Measurements from ENCODE around the gene NLN. TPM values are rescaled to one million over a fixed set of nuclear protein-coding genes. Genes with fewer than 3 reads are reported as not detected.
"Not testable (repeated sequence)": the region's sequence is repeated elsewhere in the genome, so short reads cannot be mapped to it uniquely, and the experiment has no call there.

The NLN gene
- total and polyA plus RNA-seq, 2 of the 13 experiments (the other 11 are each of a cell fraction or from before 2014, with no cell fraction given) = 11.9 to 36.7 TPM

DNA sequence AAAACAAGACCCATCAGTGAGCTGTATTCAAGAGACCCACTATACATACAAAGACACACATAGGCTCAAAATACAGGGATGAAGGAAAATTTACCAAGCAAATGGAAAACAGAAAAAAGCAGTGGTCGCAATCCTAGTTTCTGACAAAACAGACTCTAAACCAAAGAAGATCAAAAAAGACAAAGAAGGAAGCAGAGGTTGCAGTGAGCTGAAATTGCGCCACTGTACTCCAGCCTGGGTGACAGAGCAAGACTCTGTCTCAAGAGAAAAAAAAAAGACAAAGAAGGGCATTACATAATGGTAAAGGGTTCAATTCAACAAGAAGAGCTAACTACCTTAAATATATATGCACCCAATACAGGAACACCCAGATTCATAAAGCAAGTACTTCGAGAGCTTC, 45.9 kb upstream of the NLN start:
- DNase-seq (ENCODE audit: low spot score); POLR2A ChIA-PET; H3K79me2 ChIP-seq (ENCODE audit: insufficient read depth, low read length); CTCF ChIA-PET (ENCODE audit: low intra/inter-chr PET ratio, low total read pairs); H3K4me3 ChIP-seq (replicated peaks in 1 of 3; ENCODE audit: insufficient read depth in 1 of 3, low read depth in 2 of 3, low read length in 3 of 3); H3K4me2 ChIP-seq (ENCODE audit: low read depth, low read length); H4K20me1 ChIP-seq (ENCODE audit: insufficient read depth, low read length); H3K9ac ChIP-seq (ENCODE audit: insufficient read depth, low read depth, low read length); ATAC-seq; H3K27me3 ChIP-seq (ENCODE audit: control insufficient read depth in 1 of 2, insufficient read depth in 2 of 2, low read length in 2 of 2); in situ Hi-C loops (cut with HindIII; ENCODE audit: extremely low pct_ligation_motif_present, low pct_unique_long_range_greater_than_20kb); H3K27ac ChIP-seq (ENCODE audit: extremely low read length, insufficient read depth, low read length); H3K4me1 ChIP-seq (ENCODE audit: insufficient read depth, low read length); H2AFZ ChIP-seq (ENCODE audit: low read length); FAIRE-seq; H3K9me3 ChIP-seq (ENCODE audit: low read length); BruUV-seq (replicated peaks); intact Hi-C loops (cut with micrococcal nuclease; ENCODE audit: unreplicated experiment): not testable (repeated sequence)
- peaks cover 0 to 34% of the 10 kb centered on the region in 2 experiments; a peak in 3 of 5 replicates for H3K36me3 ChIP-seq (replicated peaks in 1 of 2; ENCODE audit: control insufficient read depth in 1 of 2, insufficient read depth in 2 of 2, low read length in 2 of 2)
- WGBS (ENCODE audit: low lambda C conversion rate) = 93% methylated on average over 3 of the region's 3 CpGs

DNA sequence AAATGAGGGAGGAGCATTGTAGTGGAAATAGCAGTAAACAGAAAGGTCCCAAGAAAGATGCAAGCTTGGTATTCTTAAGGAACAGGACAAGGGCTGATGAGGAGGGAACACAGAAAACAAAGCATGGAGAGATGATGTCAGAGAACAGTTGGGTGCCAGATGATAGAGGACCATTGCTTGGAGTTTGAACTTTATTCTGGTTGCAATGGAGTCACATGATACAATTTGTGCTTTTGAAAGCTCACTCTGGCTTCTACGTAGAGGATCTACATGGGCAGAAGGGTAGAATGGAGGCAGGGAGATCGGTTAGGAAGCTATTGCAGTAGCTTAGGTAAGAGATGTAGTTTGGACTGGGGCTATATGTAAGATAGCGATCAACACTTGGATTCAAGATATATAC, 39.9 kb upstream of the NLN start:
- Histone ChIP-seq H3K79me2 (ENCODE audit: insufficient read depth, low read length) (no peaks in the 10 kb centered on the region), H3K9ac (ENCODE audit: insufficient read depth, low read depth, low read length) (no peak overlapping the region), H2AFZ (ENCODE audit: low read length) (no peak overlapping the region), H3K27ac (ENCODE audit: extremely low read length, insufficient read depth, low read length) (no peak overlapping the region), H3K4me2 (ENCODE audit: low read depth, low read length) (no peak overlapping the region), H3K4me3 (replicated peaks in 1 of 3; ENCODE audit: insufficient read depth in 1 of 3, low read depth in 2 of 3, low read length in 3 of 3) (no peak overlapping the region), H3K27me3 (ENCODE audit: control insufficient read depth in 1 of 2, insufficient read depth in 2 of 2, low read length in 2 of 2) (no peaks in the 10 kb centered on the region), H4K20me1 (ENCODE audit: insufficient read depth, low read length) (no peaks in the 10 kb centered on the region), H3K9me3 (ENCODE audit: low read length) (no peaks in the 10 kb centered on the region), H3K4me1 (ENCODE audit: insufficient read depth, low read length) (no peaks in the 10 kb centered on the region), H3K36me3 (replicated peaks in 1 of 2; ENCODE audit: control insufficient read depth in 1 of 2, insufficient read depth in 2 of 2, low read length in 2 of 2) (peaks cover 1 to 29% of the 10 kb centered on the region in 2 experiments; a peak in 3 of 5 replicates)
- no peak for TF ChIP-seq PAWR (CRISPR knock-in tag; IDR thresholded peaks at IDR 0.05; ENCODE audit: borderline replicate concordance)
- 95% methylated on average over 3 of the region's 3 CpGs for WGBS (ENCODE audit: low lambda C conversion rate)
- FAIRE-seq (no peak), ATAC-seq (no peak), DNase-seq (ENCODE audit: low spot score) (no peak)
- CTCF ChIA-PET (ENCODE audit: low intra/inter-chr PET ratio, low total read pairs) = no interaction called here
- POLR2A ChIA-PET = no interaction called here
- in situ Hi-C loops (cut with HindIII; ENCODE audit: extremely low pct_ligation_motif_present, low pct_unique_long_range_greater_than_20kb) = no loop called here
- intact Hi-C loops (cut with micrococcal nuclease; ENCODE audit: unreplicated experiment) = no loop called here
- no TSS peak for BruUV-seq (replicated peaks)

DNA sequence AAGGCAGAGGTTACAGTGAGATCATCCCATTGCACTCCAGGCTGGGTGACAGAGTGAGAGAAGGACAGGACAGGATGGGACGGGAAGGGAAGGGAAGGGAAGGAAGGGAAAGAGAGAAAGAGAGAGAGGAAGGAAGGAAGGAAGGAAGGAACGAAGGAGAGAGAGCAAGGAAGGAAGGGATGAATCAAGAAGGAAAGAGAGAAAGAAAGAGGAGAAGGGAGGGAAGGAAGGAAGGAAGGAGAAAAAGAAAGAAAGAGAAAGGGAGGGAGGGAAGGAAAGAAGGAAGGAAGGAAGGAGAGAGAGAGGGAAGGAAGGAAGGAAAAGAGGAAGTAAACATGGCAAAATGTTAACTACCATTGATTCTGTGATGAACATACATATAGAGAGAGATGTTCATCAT, 28.9 kb upstream of the NLN start:
- no peaks in the 10 kb centered on the region for H4K20me1 ChIP-seq (ENCODE audit: insufficient read depth, low read length)
- H3K4me2 ChIP-seq (ENCODE audit: low read depth, low read length) = no peak overlapping the region
- no peaks in the 10 kb centered on the region for H3K9me3 ChIP-seq (ENCODE audit: low read length)
- H2AFZ ChIP-seq (ENCODE audit: low read length) = no peak overlapping the region
- WGBS (ENCODE audit: low lambda C conversion rate) = 98% methylated on average over 2 of the region's 2 CpGs
- in situ Hi-C loops (cut with HindIII; ENCODE audit: extremely low pct_ligation_motif_present, low pct_unique_long_range_greater_than_20kb) (no loop called here), intact Hi-C loops (cut with micrococcal nuclease; ENCODE audit: unreplicated experiment) (no loop called here)
- H3K79me2 ChIP-seq (ENCODE audit: insufficient read depth, low read length) = no peaks in the 10 kb centered on the region
- H3K27me3 ChIP-seq (ENCODE audit: control insufficient read depth in 1 of 2, insufficient read depth in 2 of 2, low read length in 2 of 2) = no peaks in the 10 kb centered on the region
- peaks cover 3 to 18% of the 10 kb centered on the region in 2 experiments; a peak in 3 of 5 replicates for H3K36me3 ChIP-seq (replicated peaks in 1 of 2; ENCODE audit: control insufficient read depth in 1 of 2, insufficient read depth in 2 of 2, low read length in 2 of 2)
- DNase-seq (ENCODE audit: low spot score) (no peak), ATAC-seq (no peak), FAIRE-seq (no peak)
- no peaks in the 10 kb centered on the region for H3K4me1 ChIP-seq (ENCODE audit: insufficient read depth, low read length)
- TF ChIP-seq ZNF747 (CRISPR knock-in tag; IDR thresholded peaks at IDR 0.05; ENCODE audit: borderline replicate concordance) (no peak), BRD4 (CRISPR knock-in tag; IDR thresholded peaks at IDR 0.05) (no peak), ZNF20 (CRISPR knock-in tag; IDR thresholded peaks at IDR 0.05) (no peak), RELA (CRISPR knock-in tag; IDR thresholded peaks at IDR 0.05) (no peak), GPN1 (CRISPR knock-in tag; IDR thresholded peaks at IDR 0.05; ENCODE audit: borderline replicate concordance) (no peak), FLYWCH1 (CRISPR knock-in tag; IDR thresholded peaks at IDR 0.05) (no peak), ZNF367 (CRISPR knock-in tag; IDR thresholded peaks at IDR 0.05; ENCODE audit: borderline replicate concordance) (no peak), MEIS2 (CRISPR knock-in tag; IDR thresholded peaks at IDR 0.05) (no peak), U2AF1 (optimal IDR thresholded peaks at IDR 0.05; ENCODE audit: low read depth, low read length) (no peak)
- TF ChIP-seq, protein P1, sequence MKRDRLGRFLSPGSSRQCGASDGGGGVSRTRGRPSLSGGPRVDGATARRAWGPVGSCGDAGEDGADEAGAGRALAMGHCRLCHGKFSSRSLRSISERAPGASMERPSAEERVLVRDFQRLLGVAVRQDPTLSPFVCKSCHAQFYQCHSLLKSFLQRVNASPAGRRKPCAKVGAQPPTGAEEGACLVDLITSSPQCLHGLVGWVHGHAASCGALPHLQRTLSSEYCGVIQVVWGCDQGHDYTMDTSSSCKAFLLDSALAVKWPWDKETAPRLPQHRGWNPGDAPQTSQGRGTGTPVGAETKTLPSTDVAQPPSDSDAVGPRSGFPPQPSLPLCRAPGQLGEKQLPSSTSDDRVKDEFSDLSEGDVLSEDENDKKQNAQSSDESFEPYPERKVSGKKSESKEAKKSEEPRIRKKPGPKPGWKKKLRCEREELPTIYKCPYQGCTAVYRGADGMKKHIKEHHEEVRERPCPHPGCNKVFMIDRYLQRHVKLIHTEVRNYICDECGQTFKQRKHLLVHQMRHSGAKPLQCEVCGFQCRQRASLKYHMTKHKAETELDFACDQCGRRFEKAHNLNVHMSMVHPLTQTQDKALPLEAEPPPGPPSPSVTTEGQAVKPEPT (CRISPR knock-in tag; IDR thresholded peaks at IDR 0.05; ENCODE audit: low read depth) = no peak
- TF ChIP-seq, protein P2, sequence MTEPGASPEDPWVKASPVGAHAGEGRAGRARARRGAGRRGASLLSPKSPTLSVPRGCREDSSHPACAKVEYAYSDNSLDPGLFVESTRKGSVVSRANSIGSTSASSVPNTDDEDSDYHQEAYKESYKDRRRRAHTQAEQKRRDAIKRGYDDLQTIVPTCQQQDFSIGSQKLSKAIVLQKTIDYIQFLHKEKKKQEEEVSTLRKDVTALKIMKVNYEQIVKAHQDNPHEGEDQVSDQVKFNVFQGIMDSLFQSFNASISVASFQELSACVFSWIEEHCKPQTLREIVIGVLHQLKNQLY (CRISPR knock-in tag; IDR thresholded peaks at IDR 0.05) = no peak
- CTCF ChIA-PET (ENCODE audit: low intra/inter-chr PET ratio, low total read pairs) = no interaction called here
- no peak overlapping the region for H3K4me3 ChIP-seq (replicated peaks in 1 of 3; ENCODE audit: insufficient read depth in 1 of 3, low read depth in 2 of 3, low read length in 3 of 3)
- POLR2A ChIA-PET = no interaction called here
- H3K9ac ChIP-seq (ENCODE audit: insufficient read depth, low read depth, low read length) = no peak overlapping the region
- H3K27ac ChIP-seq (ENCODE audit: extremely low read length, insufficient read depth, low read length) = no peak overlapping the region
- BruUV-seq (replicated peaks) = no TSS peak

Measured in HepG2 (cell line).